ENCODE measurements around the gene OBI1.

The OBI1 gene

GRCh38 chr13:78658630-78659449 lies at the start of gene OBI1:
OBI1 (minus strand) TSS chr13:78659155; CDS start chr13:78659120, 35 bp downstream.
- H3K27ac ChIP-seq: peak within 1 kb of the TSS; percentile 88
- TF ChIP-seq CTCF (conservative IDR thresholded peaks at IDR 0.05) (no peak), ZFX (IDR thresholded peaks at IDR 0.05) (peak; percentile 79)

- H3K27ac ChIP-seq: no peak overlapping the region
- no peak for TF ChIP-seq ZFX (IDR thresholded peaks at IDR 0.05)
These were observed 42.4 kb upstream of the OBI1 start for GRCh38 chr13:78701383-78701782.

DNA sequence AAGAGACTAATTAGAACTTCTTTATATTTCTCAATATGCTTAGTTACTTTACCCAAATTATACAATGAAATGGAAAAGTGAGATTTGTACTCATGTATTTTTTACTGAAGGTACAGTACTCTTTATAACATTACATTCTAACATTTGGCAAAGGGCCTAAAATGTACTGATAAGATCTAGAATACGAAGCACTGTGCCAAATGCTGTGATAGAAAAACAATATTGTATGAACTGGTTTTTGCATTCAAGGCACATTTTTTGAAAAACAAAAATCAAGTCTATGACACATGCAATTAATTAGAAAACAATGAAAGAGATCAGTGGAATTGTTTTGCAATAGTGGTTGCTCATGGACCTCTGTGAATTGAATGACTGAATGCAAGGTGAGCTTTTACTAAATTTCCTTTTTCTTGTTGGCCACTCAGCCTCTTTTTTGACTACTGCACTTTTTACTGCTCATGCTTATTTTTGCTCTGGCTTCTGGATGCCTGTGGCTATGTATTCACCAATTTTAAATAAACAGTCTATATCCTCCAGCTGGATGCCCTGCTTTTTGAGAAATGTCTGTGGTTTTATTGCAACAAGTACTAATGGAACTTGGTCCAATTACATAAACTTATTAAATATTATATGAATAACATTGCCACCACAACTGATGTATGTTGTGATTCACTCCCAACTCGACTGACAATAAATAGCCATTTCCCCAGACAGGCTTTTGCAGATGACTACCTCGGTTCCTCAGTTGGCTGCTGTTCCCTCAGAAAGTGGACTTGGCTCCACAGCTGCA lies 41.4 kb upstream of the OBI1 start:
- TF ChIP-seq CTCF (conservative IDR thresholded peaks at IDR 0.05) (no peak), ZFX (IDR thresholded peaks at IDR 0.05) (no peak)
- H3K27ac ChIP-seq: no peak overlapping the region

DNA sequence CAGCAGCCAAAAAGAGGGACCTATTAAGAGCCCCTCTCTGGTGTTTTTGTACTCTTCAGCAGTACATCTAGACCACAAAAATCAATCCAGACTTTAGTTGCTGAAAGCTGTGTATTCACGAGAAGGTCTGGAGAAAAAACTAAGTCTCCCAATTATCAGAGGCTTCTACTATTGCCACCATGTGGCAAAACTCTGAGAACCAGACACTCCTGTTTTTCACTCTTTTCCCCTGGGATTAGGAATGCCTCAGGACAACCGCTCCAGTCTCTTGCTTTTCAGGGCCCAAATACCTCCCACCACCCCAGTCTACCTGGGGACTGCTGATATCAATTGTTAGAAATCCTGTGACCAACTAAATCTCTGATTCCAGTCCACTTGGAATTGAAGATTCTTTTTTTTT lies 30.1 kb upstream of the OBI1 start:
- TF ChIP-seq ZFX (IDR thresholded peaks at IDR 0.05) (no peak), CTCF (conservative IDR thresholded peaks at IDR 0.05) (0 out of 2 replicates have a peak, but pooled peaks have one; percentile 6)
- no peak overlapping the region for H3K27ac ChIP-seq

DNA sequence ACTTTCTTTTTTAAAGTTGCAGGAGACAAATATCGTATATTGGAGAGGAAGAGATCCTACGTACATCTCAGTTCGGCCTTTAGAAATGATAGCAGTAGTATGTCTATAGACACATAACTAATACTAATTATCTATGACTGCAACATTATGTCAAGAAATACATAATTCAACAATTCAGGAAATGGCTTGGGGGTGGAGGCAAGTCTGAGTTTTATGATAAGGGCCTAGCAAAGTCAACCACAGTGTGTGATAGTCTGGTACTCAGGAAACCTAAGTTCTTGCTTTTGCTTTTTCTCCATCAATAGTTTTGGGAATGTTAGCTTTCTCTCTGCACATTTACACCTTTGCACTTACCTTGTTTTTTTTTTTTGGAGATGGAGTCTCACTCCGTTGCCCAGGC lies 27.5 kb upstream of the OBI1 start:
- H3K27ac ChIP-seq: no peak overlapping the region
- TF ChIP-seq CTCF (conservative IDR thresholded peaks at IDR 0.05): no peak
- TF ChIP-seq ZFX (IDR thresholded peaks at IDR 0.05): no peak

DNA sequence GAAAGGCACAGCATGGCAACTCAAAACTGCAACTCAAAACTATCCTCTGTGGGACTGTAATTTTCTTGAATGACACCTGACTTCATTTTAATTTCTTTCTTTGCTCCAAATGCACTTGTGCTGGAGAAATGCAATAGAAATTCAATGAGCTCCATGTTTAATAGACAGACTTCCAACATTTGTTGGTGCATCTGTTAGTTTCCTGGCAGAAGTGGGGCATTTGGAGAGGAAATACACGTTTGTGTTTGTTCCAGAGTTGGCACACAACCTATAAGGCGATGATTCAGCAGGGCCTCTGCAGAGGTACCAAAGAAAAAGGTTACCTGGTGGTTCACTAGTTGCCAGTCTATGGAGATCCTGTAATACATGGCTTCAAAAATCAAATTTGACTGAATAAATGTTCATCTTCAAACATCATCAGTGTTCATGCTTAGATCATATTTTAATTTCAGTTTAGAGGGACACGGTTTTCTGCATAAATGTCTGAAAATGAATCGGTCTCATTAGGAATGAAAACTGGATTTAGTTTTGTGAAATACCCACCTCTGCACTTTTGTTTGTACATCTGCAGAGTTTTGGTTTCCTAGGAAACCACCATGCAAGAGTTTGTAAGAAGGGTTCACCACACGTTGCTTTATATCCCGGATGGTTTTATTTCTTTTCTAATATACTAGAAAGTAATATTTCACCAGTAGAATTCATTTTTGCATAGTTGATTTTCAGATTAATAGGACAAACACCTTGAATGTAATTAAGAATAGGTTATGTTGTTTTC lies 21.8 kb upstream of the OBI1 start:
- no peak overlapping the region for H3K27ac ChIP-seq
- TF ChIP-seq ZFX (IDR thresholded peaks at IDR 0.05): no peak
- no peak for TF ChIP-seq CTCF (conservative IDR thresholded peaks at IDR 0.05)

DNA sequence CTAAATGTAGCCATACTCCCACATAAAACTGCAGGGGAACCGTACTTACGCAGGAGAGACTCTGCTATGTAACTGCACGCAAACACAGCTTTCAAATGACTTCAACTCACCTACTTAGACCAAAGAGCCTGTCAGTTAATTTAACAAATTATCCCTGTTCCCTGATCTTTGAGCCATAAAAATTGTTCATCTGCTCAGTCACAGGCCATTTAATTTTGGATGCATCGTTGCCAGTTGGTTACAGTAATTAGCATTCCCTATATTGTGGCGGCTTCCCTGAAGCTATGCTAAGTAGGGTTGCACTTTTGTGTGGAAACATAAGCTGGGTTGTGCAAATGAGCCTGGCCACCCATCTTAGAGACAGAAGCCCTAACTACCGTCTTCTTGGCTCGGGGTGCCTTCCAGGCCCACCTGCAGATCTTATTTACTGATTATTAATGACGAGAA lies 21.2 kb upstream of the OBI1 start:
- H3K27ac ChIP-seq: no peak overlapping the region
- no peak for TF ChIP-seq ZFX (IDR thresholded peaks at IDR 0.05)
- TF ChIP-seq CTCF (conservative IDR thresholded peaks at IDR 0.05): no peak

All from C4-2B (cell line).